ENCODE results near the gene TMEM163.
"Not testable (repeated sequence)": the region's sequence is repeated elsewhere in the genome, so short reads cannot be mapped to it uniquely, and the experiment has no call there.

TMEM163 gene
- total RNA-seq, result 0.36 to 1.1 reads per million in 2 donors

- DNase-seq, result peak; percentile 28
Observed at GRCh38 chr2:134718817-134719814, at the start of gene TMEM163. TMEM163 (minus strand) TSS chr2:134719000.

GRCh38 chr2:134766583-134766982 is 47.8 kb upstream of the TMEM163 start:
- DNase-seq, result no peak

- no peak for DNase-seq
Observed at GRCh38 chr2:134765987-134766386, 47.2 kb upstream of the TMEM163 start.

GRCh38 chr2:134764164-134764563 is 45.4 kb upstream of the TMEM163 start:
- DNase-seq, result no peak

GRCh38 chr2:134763164-134763710 is 44.4 kb upstream of the TMEM163 start:
- DNase-seq, result no peak

- no peak for DNase-seq
Observed at GRCh38 chr2:134762508-134762907, 43.7 kb upstream of the TMEM163 start.

GRCh38 chr2:134760385-134760784 is 41.6 kb upstream of the TMEM163 start:
- DNase-seq, result no peak

GRCh38 chr2:134758633-134759032 is 39.8 kb upstream of the TMEM163 start:
- DNase-seq, result no peak

- not testable (repeated sequence) for DNase-seq
Observed at GRCh38 chr2:134751981-134752380, 33.2 kb upstream of the TMEM163 start.

- DNase-seq, result no peak
Observed at GRCh38 chr2:134745546-134745945, 26.7 kb upstream of the TMEM163 start.

- no peak for DNase-seq
Observed at GRCh38 chr2:134745023-134745422, 26.2 kb upstream of the TMEM163 start.

GRCh38 chr2:134739879-134740301 is 21.1 kb upstream of the TMEM163 start:
- DNase-seq, result no peak

- no peak for DNase-seq
Observed at GRCh38 chr2:134739236-134739878, 20.6 kb upstream of the TMEM163 start.

- no peak for DNase-seq
Observed at GRCh38 chr2:134738141-134738870, 19.5 kb upstream of the TMEM163 start.

- no peak for DNase-seq
Observed at GRCh38 chr2:134737671-134738070, 18.9 kb upstream of the TMEM163 start.

- no peak for DNase-seq
Observed at GRCh38 chr2:134736167-134736880, 17.5 kb upstream of the TMEM163 start.

- no peak for DNase-seq
Observed at GRCh38 chr2:134728163-134728562, 9.4 kb upstream of the TMEM163 start.

GRCh38 chr2:134727385-134727784 is 8.6 kb upstream of the TMEM163 start:
- no peak for DNase-seq

GRCh38 chr2:134726645-134727044 is 7.8 kb upstream of the TMEM163 start:
- DNase-seq, result no peak

- DNase-seq, result no peak
Observed at GRCh38 chr2:134725876-134726275, 7.1 kb upstream of the TMEM163 start.

- no peak for DNase-seq
Observed at GRCh38 chr2:134724341-134724740, 5.5 kb upstream of the TMEM163 start.

GRCh38 chr2:134723742-134724141 is 4.9 kb upstream of the TMEM163 start:
- not testable (repeated sequence) for DNase-seq

Data from activated gamma-delta T cell (primary cell).